HG02885 (cell line): ENCODE measurements around the gene ACAA1.
"Not testable (repeated sequence)": the region's sequence is repeated elsewhere in the genome, so short reads cannot be mapped to it uniquely, and the experiment has no call there.

ENCODE experiments used
- ATAC-seq: cut with Tn5 transposase; IDR thresholded peaks from one replicate; pipeline ENCODE4 v1.9.1; 2021; ENCODE audit warnings: mild to moderate bottlenecking; ENCODE audit not compliant: unreplicated experiment, poor library complexity

The ACAA1 gene

DNA sequence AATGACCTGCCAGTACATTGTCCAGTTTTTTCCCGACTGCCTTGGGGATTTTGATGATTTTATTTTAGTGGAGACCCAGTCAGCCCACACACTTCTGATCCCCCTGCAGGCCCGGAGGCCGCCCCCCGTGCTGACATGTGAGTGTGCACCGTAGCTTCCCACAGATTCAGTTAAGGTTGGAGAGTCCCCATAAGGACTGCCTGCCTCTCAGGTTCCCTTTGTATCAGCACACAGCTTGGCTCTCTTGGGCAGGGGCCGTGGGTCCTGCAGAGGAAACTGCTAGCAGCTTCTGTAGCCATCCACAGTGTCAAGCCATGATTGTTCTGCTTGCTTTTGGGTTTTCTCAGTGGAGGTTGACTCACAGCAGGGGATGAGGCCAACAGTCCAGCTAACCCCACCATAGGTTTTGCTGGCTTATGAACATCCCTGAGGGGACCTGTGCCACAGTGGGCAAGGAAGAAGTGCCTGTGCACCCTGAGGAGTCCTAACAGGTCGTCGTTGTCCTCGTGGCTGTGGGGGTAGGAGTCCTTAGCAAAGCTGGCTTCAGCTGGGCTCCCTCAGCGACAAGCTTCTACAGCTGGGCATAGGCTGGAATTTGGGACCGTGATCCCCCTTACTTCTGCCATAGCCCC is 51.5 kb downstream of the ACAA1 start:
- ATAC-seq = no peak

DNA sequence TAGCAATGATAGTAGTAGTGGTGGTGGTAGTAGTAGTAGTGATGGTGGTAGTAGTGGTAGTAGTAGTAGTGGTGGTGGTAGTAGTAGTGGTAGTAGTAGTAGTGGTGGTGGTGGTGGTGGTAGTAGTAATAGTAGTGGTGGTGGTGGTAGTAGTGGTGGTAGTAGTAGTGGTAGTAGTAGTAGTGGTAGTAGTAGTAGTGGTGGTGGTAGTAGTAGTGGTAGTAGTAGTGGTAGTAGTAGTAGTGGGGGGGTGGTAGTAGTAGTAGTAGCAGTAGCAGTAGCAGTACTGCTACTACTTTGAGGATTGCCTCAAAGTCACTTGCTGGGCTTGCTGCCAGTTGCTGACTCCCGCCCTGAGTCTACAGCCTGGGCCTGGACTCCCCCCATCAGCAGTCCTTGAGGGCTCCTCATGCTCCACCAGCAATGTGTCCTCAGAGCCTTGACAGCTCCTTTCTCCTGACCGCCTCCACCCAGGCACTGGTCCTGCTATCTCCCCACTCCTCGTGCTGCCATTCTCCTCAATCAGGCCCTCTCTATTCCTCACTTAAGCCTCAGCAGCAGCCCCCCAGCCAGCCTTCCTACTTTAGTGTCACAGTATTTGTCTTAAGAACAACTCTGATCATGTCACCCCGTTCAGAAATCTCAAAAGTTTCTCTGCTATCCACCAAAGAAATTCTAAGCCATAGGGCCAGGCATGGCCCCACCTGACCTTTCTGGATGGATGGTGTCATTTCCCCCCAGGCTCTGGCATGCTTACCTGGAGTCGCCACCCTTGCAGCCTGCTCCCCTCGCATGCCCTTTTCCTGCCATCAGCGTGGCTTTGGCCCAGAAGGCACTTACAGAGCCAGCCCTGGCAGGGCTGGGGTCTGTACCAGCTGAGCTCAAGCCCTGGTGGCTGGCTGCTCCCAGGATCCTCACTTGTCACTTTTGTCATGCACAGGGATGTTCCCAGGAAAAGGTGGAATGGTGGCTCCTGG is 52.3 kb downstream of the ACAA1 start:
- no peak for ATAC-seq

DNA sequence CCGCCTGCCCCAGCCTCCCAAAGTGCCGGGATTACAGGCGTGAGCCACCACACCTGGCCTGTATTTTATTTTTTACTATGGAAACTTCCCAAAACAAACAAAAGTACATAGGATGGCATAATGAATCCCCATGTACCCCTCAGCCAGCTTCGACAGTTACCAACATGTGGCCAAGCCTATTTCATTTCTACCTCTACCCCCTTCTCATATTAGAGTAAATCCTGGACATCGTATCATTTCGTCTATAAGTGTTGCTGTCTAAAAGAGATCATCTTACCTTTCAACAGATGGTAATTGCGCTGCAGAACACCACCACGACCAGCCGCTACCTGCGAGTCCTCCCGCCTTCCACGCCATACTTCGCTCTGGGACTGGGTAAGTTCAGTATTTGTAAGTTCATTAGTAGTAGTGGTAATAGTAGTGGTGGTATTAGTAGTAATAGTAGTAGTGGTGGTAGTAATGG is 53.0 kb downstream of the ACAA1 start:
- no peak for ATAC-seq

DNA sequence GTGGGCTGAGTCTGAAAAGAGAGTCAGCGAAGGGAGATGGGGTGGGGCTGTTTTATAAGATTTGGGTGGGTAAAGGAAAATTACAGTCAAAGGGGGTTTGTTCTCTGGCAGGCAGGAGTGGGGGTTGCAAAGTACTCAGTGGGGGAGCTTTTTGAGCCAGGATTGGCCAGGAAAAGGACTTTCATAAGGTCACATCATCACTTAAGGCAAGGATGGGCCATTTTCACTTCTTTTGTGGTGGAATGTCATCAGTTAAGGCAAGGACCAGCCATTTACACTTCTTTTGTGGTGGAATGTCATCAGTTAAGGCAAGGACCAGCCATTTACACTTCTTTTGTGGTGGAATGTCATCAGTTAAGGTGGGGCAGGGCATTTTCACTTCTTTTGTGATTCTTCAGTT is 53.7 kb downstream of the ACAA1 start:
- not testable (repeated sequence) for ATAC-seq

DNA sequence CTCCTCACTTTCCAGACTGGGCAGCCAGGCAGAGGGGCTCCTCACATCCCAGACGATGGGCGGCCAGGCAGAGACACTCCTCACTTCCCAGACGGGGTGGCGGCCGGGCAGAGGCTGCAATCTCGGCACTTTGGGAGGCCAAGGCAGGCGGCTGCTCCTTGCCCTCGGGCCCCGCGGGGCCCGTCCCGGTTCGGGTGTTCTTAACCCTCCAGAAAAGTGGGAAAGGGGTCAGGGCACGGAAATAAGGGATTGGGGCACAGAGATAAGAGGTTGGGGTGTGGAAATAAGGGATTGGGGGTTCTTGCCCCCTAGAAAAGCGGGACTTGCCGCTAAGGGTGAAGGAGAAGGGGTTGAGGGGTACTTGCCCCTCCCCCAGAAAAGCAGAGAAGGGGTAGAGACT is 54.6 kb downstream of the ACAA1 start:
- ATAC-seq = not testable (repeated sequence)

DNA sequence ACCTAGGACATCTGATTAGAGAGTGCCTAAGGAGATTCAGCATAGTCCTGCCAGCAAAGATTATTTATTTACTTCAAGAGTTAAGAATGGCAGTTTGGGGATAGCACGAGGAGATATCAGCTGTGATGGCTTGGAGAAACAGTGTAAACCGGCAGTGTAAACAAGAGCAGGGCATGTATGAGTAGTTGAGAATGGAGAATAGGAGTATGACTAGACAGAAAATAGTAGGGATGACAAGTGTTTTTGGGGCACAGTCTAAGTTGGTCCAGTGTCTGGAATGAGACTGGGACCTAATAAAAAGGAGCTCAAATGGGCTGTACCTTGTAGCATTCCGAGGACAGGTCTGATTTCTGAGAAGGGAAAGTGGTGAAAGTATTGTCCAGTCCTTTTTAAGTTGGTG is 59.9 kb downstream of the ACAA1 start:
- ATAC-seq = not testable (repeated sequence)
